GM13977 (cell line): ENCODE measurements around the gene PDE6A.

Experiments
- DNase-seq: peaks from one replicate; pipeline ENCODE4 v3.0.0; 2012; ENCODE audit warnings: low spot score
- CTCF ChIP-seq: IDR thresholded peaks from 2 replicates; pipeline ENCODE4 v1.5.1; 2012; ENCODE audit warnings: mild to moderate bottlenecking, control low read depth; ENCODE audit not compliant: insufficient read depth; ENCODE audit errors: extremely low read depth, missing control alignments
- in situ Hi-C: fragments of 300-500 bp; cut with MboI; formaldehyde crosslinking; loops from one replicate; pipeline ENCODE4 v1.12.0; 2022; ENCODE audit warnings: low sequenced_read_pairs, low pct_unique_long_range_greater_than_20kb, mixed read lengths, inconsistent platforms; ENCODE audit not compliant: unreplicated experiment

Gene PDE6A

GRCh38 chr5:149917073-149917676, 27.4 kb downstream of the PDE6A start:
- no peak for TF ChIP-seq CTCF
- no peak for DNase-seq
- in situ Hi-C loops: no loop called here

- no peak for DNase-seq
- no peak for TF ChIP-seq CTCF
Observed at GRCh38 chr5:149916334-149917072, 28.1 kb downstream of the PDE6A start.

GRCh38 chr5:149915392-149916260, 29.0 kb downstream of the PDE6A start:
- no peak for DNase-seq
- TF ChIP-seq CTCF: no peak
- in situ Hi-C loops: no loop called here

More at GRCh38 chr5:149916334-149917072, 28.1 kb downstream of the PDE6A start:
- in situ Hi-C loops: no loop called here

GRCh38 chr5:149913436-149914419, 30.9 kb downstream of the PDE6A start:
- in situ Hi-C loops: no loop called here
- no peak for DNase-seq
- TF ChIP-seq CTCF: no peak

GRCh38 chr5:149912226-149912871, 32.2 kb downstream of the PDE6A start:
- in situ Hi-C loops: no loop called here
- DNase-seq: no peak

More at GRCh38 chr5:149912226-149912871, 32.2 kb downstream of the PDE6A start:
- TF ChIP-seq CTCF: no peak
